Measurements from ENCODE around the gene GP5. TPM values are rescaled to one million over a fixed set of nuclear protein-coding genes. Genes with fewer than 3 reads are reported as not detected.

GP5 gene
- total RNA-seq, 2 donors from 2014 or later: 0.43 to 0.58 TPM

DNA sequence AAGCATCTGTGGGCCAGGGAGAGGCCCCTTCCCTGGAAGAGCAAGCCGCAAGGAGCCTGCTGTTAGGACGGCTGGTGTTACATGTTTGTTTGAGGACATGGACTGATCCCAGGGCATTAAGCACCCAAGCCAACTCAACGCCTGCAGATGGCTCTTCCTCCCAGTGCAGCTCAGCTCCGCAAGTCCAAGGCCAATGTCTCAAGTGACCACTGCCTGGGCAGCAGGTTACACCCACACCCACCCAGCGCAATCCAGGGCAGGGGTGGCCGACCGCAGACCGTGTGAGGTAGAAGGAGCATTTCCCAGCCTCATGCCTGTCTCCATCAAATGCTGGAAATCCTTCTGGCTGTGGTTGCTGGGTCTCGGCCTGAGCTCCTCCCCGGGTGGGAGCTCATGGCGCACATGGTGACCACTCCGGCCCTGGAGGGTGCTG, 14.5 kb downstream of the GP5 start:
- Mint-ChIP-seq H3K27ac (no peak overlapping the region), H3K9me3 (peaks cover 3% of the 10 kb centered on the region in 2 donors), H3K36me3 (peaks cover 4% of the 10 kb centered on the region in 2 donors)
- ATAC-seq: no peak
- DNase-seq (ENCODE audit: low spot score in 2 of 2): no peak

DNA sequence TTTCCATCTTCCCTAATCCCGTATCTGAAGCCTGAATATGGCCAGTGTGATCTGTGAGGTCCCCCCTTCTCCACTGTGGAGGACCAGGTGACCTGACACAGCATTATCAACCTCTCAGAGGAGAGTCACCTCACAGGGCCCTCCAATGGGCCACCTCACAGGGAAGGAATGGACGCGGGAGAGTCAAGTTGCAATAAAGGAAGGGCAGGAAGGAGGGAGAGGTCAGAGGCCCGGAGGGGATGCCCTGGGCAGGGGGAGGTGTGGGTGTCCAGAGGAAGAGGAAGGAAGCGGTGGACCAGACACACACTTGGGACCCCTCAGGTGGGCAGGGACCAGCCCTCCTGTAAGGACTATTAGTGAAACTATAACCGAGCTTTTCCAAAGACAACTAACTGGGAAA, 14.9 kb downstream of the GP5 start:
- Mint-ChIP-seq H3K27ac (no peak overlapping the region), H3K36me3 (no peaks in the 10 kb centered on the region)

DNA sequence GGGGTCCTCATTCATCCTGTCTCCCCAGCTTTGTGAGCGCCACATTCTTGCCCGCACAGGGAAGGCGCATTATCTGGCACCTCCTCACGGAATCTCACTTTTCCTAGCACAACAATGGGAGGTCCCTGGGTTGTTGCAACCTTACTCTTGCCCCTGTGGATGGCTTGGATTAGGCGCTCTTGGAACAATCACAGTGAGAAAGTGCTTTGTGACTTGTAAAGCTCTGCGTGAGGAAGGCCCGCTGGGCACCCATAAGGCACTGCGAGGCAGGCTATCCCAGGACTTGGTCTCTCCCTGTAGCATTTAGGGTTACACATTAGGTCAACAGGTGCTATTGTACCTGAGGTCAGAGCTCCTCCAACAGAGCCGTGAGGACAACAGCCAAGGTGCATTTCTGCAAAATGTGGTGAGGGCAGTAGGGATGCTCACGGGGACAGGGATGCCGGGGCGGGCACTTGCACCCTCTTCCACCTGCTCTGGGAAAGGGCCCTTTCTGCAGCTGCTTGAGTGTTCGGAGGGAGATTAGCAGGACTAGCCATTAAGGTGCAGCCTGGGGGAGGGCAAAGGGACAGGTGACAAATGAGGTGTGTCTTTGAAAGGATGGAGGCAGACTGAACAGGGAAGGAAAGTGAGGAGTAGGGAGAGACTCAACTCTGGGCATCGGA, 15.7 kb downstream of the GP5 start:
- DNase-seq (ENCODE audit: low spot score in 2 of 2) (no peak), ATAC-seq (no peak)
- Mint-ChIP-seq H3K9me3 (no peaks in the 10 kb centered on the region), H3K36me3 (no peaks in the 10 kb centered on the region), H3K27ac (no peak overlapping the region)

More for the DNA sequence above, 14.9 kb downstream of the GP5 start:
- H3K9me3 Mint-ChIP-seq: no peaks in the 10 kb centered on the region
- DNase-seq (ENCODE audit: low spot score in 2 of 2) (no peak), ATAC-seq (no peak)

DNA sequence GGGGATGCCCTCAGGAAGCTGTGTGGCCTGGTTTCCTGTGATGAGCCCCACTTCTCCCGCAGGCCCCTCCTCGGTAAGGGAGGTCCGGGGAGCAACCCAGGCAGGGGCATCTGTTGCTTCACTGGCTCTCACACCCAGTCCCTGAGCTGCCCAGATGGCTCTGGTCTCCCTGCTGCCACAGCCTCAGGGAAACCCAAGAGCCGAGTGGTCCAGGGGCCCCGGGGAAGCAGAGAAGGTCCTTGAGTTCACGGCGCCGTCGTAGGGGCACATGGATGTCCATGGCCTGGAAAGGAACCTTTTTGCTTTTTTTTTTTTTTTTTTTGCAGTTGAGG, 16.2 kb downstream of the GP5 start:
- no peak for DNase-seq (ENCODE audit: low spot score in 2 of 2)
- ATAC-seq: no peak
- H3K27ac Mint-ChIP-seq: no peak overlapping the region
- H3K9me3 Mint-ChIP-seq: no peaks in the 10 kb centered on the region
- no peaks in the 10 kb centered on the region for H3K36me3 Mint-ChIP-seq

DNA sequence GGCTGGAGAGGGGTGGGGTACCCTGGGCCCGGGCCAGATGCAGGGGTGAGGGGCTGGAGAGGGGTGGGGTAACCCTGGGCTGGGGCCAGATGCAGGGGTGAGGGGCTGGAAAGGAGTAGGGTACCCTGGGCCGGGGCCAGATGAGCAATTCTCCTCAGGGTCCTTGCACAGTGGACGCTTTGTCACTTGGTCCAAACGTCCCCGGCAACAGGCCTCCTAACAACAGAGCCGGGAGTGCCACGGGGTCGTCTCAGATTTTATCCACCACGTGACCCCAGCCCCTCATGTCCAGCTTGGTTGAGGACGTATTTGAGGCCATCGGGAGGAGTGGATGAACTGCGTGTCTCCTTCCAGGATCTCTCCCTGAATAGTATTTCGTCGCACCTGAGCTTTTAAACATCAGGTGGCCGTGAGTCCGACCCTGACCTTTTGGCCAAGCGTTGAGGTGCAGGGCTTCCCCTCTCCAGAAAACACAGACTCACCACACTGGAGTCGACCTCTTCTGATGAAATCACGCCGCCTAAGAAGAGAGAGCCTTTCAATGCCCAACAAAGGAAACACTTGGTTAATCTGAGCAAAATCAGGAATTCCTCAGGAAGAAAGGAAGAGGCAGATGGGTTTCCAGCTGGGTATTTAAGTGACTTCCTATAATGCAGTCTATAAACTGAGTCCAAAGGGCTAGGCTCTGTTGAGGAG, 16.7 kb downstream of the GP5 start:
- H3K9me3 Mint-ChIP-seq: no peaks in the 10 kb centered on the region

DNA sequence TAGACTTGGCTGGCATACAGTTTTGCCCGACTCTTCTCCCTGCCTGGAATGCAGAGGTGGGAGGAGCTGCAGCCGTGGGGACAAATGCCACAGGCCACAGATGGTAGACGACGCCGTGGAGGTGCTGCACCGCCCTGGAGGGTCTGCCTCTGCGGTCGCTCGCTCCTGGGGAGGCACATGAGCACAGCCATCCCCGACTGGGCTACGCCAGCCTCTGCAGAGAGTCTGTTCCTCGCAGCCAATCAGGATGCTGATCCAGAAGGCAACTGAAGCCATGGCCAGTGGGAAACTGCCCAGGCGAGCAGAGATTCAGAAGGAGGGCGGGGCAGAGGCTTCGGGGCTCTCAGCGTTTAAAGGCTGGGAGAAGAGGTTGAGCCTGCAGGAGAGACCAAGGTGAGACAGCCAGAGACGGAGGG, 17.6 kb downstream of the GP5 start:
- Mint-ChIP-seq H3K27ac (no peak overlapping the region), H3K9me3 (no peaks in the 10 kb centered on the region), H3K36me3 (no peaks in the 10 kb centered on the region)
- DNase-seq (ENCODE audit: low spot score in 2 of 2) (no peak), ATAC-seq (no peak)

More for the DNA sequence above, 16.7 kb downstream of the GP5 start:
- no peak for ATAC-seq
- Mint-ChIP-seq H3K27ac (no peak overlapping the region), H3K36me3 (no peaks in the 10 kb centered on the region)
- no peak for DNase-seq (ENCODE audit: low spot score in 2 of 2)

DNA sequence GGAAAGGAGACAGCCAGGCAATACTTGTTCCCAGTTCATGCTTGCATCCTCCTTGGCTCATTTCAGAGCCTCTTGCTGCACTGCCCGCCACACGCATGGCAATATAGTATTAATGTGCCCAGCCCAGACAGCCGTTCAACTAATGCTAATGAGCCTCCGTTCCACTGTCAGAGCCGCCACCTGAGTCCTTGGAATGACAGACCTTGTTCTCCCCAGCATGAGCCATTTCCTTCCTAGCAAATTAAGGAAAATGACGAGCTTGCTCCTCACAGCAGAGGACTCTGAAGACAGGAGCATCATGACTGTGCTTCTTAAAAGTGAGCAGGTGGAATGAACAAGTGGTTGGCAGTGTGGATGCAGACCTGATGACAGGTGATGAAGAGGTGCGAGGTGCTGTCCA, 18.7 kb downstream of the GP5 start:
- Mint-ChIP-seq H3K36me3 (no peaks in the 10 kb centered on the region), H3K27ac (no peak overlapping the region), H3K9me3 (no peaks in the 10 kb centered on the region)
- ATAC-seq (no peak), DNase-seq (ENCODE audit: low spot score in 2 of 2) (no peak)

DNA sequence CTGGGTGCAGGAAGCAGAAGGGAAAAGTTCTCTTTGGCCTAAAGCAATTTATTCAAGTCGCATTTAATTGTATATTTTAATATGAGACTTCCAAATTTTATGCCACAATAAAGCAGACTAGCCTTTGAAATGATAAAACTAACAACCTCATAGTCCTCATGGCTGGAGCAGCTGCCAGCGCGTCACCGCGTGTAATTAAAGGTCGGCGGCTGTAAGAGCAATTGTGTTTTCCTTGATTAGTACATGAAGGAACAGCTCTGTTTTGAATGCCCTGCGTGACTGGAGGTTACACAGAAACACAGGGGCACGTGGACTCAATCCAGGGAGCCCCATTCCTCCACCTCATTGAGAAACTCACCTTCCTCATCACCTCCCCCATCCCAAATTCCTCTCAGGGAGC, 19.4 kb downstream of the GP5 start:
- DNase-seq (ENCODE audit: low spot score in 2 of 2): no peak
- H3K36me3 Mint-ChIP-seq: no peaks in the 10 kb centered on the region
- no peak for ATAC-seq
- H3K27ac Mint-ChIP-seq: no peak overlapping the region
- H3K9me3 Mint-ChIP-seq: no peaks in the 10 kb centered on the region

DNA sequence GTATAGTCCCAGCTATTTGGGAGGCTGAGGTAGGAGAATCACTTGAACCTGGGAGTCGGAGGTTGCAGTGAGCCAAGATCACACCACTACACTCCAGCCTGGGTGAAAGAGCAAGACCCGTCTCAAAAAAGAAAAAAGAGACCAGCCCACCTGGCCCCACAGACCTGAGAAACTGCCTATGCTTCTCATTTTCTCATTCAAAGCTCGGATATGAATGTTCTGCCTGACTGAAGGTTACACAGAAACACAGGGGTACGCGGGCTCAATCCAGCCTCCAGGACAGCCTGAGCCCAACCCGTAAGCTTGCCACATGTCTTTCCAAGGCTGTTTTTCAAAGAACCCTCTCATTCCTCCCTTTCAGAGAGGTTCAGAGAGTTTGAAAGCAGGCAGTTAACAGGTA, 19.8 kb downstream of the GP5 start:
- no peaks in the 10 kb centered on the region for H3K36me3 Mint-ChIP-seq
- no peak for ATAC-seq
- peak in 1 of 2 donors; percentile 6 for DNase-seq (ENCODE audit: low spot score in 2 of 2)
- no peaks in the 10 kb centered on the region for H3K9me3 Mint-ChIP-seq
- H3K27ac Mint-ChIP-seq: peak overlapping the region in 1 of 2 donors; percentile 19

DNA sequence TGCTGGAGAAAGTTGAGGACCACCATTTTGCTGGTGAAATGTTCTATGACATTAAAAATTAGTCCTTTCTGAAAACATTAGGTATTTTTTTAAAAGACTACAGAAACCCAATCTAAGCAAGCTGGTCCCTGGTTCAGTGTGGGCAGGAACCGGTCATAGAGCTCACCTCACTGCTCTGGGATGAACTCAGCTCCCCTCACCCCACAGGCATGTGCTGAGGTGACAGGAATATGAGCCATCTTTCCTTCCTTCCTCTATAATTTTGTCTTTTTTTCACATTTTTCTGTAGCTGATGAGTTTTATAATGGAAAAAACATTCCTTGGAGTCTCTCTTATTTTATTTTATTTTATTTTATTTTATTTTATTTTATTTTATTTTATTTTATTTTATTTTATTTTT, 21.4 kb downstream of the GP5 start:
- ATAC-seq (no peak), DNase-seq (ENCODE audit: low spot score in 2 of 2) (no peak)
- Mint-ChIP-seq H3K36me3 (no peaks in the 10 kb centered on the region), H3K9me3 (no peaks in the 10 kb centered on the region), H3K27ac (no peak overlapping the region)

DNA sequence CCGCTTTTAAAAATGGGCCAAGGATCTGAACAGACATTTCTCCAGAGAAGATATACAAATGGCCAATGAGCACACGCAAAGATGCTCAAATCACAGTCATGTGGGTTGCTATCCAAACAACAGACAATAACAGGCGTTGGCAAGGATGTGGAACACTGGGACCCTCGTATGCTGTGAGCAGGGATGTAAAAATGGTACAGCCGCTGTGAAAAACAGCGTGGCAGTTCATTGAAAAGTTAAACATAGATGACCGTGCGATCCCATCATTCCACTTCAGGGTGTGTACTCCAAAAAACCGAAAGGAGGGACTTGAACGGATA, 22.9 kb downstream of the GP5 start:
- DNase-seq (ENCODE audit: low spot score in 2 of 2): no peak
- no peaks in the 10 kb centered on the region for H3K36me3 Mint-ChIP-seq
- no peak for ATAC-seq
- no peak overlapping the region for H3K27ac Mint-ChIP-seq
- H3K9me3 Mint-ChIP-seq: no peaks in the 10 kb centered on the region

DNA sequence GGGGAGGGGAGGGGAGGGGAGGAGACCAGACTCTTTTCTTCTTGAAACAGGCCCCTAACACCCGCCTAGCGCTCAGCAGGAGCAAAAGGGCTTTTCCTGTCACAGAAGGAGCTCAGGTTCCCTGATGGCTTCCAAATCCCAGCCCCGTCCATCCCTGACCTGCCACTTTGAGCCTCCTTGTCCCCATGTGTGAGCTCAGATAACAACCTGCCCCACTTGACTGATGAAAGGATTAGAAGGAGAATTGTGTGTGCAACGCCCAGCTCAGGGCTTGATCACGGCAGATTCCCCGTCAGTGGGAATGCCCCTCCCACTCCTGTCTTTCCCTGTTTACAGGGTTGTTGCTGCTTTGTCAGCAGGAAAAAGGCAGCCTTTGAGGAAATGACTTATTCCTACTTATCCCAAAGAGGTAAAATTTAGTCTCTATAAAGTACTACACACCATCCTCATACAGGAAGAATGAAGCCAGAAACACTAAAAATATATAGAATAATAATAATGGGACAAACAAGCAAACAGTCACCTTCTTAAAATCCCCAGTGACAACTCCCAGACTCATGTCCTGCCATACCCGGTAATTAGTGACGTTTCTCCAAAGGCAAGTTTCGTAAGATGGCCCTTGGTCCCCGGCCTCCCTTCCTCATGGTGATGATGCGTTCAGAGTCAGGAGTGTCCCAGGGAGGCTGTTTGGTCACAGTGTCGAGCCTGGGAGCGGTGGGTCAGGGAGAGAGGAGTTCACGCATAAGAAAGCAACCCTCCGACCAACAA, 23.4 kb downstream of the GP5 start:
- no peak for ATAC-seq
- H3K9me3 Mint-ChIP-seq: no peaks in the 10 kb centered on the region
- DNase-seq (ENCODE audit: low spot score in 2 of 2): no peak
- H3K36me3 Mint-ChIP-seq: no peaks in the 10 kb centered on the region
- no peak overlapping the region for H3K27ac Mint-ChIP-seq

DNA sequence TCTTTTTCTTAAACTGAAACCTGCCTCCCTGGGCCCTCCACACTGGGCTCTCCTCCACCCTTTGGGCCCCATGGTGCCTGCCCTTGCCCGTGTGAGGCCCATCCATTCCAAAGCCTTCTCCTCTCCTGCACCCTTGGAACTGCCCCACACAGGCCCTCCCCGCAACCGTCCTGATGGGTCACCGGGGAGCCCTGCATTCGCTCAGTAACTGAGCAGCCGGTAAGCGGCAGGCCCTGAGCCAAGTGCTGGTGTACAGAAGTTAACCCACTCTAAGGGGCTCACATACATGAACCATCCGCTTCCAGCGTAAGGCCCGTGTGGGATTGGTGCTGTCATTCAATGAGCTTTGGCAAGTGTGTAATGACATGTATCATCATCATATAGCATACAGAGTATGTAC, 24.1 kb downstream of the GP5 start:
- Mint-ChIP-seq H3K9me3 (no peaks in the 10 kb centered on the region), H3K36me3 (no peaks in the 10 kb centered on the region), H3K27ac (no peak overlapping the region)
- ATAC-seq: no peak
- DNase-seq (ENCODE audit: low spot score in 2 of 2): no peak

DNA sequence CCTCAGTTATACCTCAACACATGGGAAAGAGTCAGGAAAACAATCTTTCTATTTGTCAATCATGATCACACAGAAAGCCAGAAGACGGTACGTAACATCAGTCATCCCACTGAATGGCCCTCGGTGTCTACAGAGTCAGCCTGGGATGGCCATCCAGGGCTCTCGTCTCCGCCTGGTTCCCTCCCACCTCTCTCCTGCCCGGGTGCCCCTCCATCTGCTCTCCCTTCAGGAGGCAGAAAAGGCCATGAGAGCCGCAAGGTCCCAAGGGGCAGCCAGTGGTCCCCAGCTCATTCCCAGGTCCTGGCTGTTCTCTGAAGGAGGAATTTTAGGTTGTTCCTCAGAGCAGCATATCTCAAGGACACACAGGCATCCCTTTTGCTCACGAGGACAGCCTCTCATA, 25.2 kb downstream of the GP5 start:
- H3K27ac Mint-ChIP-seq: no peak overlapping the region
- ATAC-seq: no peak
- no peaks in the 10 kb centered on the region for H3K36me3 Mint-ChIP-seq
- DNase-seq (ENCODE audit: low spot score in 2 of 2): no peak
- no peaks in the 10 kb centered on the region for H3K9me3 Mint-ChIP-seq

DNA sequence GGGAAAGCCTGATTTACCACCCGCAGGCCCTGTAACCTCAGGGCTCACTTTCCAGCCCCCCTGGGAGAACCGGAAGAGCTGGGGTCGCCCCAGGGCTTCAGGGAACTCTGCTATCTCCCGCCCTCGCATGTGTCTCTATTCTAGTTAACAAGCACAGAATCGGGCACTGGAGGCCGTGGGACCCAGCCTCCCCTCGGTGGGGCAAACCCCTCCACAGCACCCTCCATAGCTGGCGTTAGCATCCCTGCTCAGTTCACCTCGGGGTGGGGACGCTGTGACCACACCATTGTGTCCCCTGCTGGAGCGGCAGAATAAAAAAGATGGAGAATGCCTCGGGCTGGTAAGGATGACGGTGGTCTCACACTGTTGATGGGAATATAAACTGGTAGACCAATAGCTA, 26.0 kb downstream of the GP5 start:
- H3K36me3 Mint-ChIP-seq: no peaks in the 10 kb centered on the region
- ATAC-seq (no peak), DNase-seq (ENCODE audit: low spot score in 2 of 2) (no peak)
- no peak overlapping the region for H3K27ac Mint-ChIP-seq
- no peaks in the 10 kb centered on the region for H3K9me3 Mint-ChIP-seq

DNA sequence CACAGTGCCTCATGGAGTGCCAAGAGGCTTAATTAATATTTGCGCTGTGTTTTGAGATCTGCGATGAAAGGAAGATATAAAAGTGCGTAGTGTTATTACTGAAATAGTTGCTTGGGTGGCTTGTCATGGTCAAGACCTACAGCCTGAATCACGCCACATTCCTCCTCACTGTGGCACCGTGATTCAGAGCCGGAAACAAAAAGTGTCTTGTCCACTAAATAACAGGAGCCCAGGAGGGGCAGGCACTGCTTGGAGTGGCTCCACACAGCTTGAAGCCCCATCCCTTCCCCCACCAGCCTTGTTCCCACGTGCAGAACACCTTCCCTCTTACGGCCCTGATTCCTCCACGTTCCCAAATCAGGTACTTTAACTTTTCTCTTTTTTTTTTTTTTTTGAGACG, 28.3 kb downstream of the GP5 start:
- H3K9me3 Mint-ChIP-seq: no peaks in the 10 kb centered on the region
- no peak for ATAC-seq
- no peaks in the 10 kb centered on the region for H3K36me3 Mint-ChIP-seq
- DNase-seq (ENCODE audit: low spot score in 2 of 2): no peak
- H3K27ac Mint-ChIP-seq: no peak overlapping the region

DNA sequence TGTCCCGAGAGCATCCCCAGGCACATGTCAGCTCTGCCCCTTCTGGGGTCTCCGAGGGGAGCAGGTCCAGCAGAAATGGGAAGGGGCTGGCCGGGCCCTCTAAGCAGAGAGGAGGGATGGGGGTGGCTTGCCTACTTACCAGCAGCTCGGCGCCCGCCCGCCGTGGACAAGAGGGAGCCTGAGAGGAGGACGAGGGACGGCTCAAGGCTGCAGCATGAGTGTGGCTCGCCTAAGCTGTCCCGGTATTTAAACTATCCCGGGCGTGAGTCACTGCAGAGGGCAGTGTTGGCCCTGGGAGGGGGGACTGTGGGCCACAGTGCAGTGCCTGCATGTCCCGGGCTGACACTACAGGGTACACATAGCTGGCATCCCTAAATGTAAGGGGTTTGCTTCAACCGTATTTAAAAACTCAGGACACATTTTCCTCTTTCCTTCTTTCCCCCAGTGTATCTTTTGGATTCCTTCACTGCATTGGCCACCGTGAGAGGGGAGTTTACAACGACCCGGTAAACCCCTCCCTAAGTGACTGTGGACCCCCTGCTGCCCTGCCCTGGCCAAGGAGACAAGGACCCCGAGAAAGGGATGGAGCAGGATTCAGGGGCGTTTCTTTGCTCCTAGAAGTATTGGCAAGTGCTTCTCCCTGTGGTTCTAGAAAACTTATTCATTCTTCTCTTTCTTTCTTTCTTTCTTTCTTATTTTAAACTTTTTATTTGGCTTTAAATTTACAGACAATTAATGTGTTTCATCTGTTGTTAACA, 29.4 kb downstream of the GP5 start, which contains the start of gene LRRC15:
LRRC15 (minus strand) TSS at position 222 of the 758 bp plus-strand sequence. CDS start 8,700 bp downstream, outside the sequence.
- H3K36me3 Mint-ChIP-seq: no peaks in the 10 kb centered on the region
- no peak within 1 kb of the TSS for H3K27ac Mint-ChIP-seq
- DNase-seq (ENCODE audit: low spot score in 2 of 2) (no peak), ATAC-seq (peak in 1 of 2 donors; percentile 38)
- no peaks in the 10 kb centered on the region for H3K9me3 Mint-ChIP-seq
